SKM-1 treated with dmso at 0.1 percent for 144 hours (cell line): Measurements from ENCODE around the gene NOS3.
"Not testable (repeated sequence)": the region's sequence is repeated elsewhere in the genome, so short reads cannot be mapped to it uniquely, and the experiment has no call there.

Source experiments
- DNase-seq: peaks from one replicate; lab custom pipeline; 2025; ENCODE audit not compliant: unreplicated experiment; lab: John Stamatoyannopoulos, UW

The NOS3 gene

DNA sequence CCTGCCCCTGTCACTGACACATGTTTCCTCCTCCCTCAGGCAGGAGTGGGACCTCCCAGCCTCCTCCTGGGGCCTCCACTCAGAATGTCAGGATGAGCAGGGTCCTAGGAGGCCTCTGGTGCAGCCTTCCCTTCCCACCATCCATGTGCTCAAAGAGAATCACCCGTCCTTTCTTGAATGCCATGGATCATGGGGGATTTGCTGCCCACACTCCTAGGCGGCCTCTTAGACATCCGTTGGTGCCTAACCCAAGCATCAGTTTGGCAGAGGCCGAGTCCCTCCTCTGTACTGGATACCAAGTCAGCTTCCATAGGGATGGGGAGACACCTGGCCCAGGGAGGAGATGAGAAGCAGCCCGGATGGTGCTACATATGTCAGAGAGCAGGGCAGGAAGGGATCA is 7.0 kb downstream of the NOS3 start:
- DNase-seq, result no peak

DNA sequence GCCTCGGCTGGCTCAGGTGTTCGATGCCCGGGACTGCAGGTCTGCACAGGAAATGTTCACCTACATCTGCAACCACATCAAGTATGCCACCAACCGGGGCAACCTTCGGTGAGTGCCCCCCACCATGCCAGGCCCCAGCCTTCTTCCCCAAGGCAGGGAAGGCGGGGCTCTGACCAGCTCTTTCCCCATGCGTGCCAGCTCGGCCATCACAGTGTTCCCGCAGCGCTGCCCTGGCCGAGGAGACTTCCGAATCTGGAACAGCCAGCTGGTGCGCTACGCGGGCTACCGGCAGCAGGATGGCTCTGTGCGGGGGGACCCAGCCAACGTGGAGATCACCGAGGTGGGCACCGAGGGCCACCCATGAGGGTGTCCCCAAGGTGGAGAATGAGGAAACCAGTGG is 7.5 kb downstream of the NOS3 start:
- DNase-seq, result no peak

DNA sequence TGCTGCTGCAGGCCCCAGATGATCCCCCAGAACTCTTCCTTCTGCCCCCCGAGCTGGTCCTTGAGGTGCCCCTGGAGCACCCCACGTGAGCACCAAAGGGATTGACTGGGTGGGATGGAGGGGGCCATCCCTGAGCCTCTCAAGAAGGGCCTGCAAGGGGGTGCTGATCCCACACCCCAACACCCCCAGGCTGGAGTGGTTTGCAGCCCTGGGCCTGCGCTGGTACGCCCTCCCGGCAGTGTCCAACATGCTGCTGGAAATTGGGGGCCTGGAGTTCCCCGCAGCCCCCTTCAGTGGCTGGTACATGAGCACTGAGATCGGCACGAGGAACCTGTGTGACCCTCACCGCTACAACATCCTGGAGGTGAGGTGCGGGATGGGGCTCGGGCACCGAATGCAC is 8.2 kb downstream of the NOS3 start:
- DNase-seq, result no peak

DNA sequence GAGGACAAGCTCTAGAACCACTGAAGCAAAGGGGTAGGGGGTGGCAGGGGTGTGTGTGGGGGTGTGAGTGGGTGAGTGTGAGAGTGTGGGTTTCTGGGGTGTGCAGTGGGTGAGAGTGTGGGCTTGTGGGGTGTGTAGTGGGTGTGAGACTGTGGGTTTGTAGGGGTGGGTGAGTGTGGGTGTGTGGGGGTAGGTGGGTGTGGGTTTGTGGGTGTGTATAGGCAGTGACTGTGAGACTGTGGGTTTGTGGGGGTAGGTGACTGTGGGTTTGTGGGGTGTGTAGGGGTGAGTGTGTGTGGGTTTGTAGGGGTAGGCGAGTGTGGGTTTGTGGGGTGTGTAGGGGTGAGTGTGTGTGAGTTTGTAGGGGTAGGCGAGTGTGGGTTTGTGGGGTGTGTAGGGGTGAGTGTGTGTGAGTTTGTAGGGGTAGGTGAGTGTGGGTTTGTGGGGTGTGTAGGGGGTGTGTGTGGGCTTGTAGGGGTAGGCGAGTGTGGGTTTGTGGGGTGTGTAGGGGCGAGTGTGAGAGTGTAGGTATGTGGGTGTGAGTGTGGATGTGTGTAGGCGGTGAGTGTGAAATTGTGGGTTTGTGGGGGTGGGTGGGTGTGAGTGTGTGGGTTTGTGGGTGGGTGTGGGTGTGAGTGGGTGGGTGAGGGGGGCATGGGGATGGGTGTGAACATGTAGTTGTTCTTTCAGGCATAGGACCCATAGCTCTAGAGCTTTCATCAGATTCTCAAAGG is 8.8 kb downstream of the NOS3 start:
- DNase-seq, result no peak

DNA sequence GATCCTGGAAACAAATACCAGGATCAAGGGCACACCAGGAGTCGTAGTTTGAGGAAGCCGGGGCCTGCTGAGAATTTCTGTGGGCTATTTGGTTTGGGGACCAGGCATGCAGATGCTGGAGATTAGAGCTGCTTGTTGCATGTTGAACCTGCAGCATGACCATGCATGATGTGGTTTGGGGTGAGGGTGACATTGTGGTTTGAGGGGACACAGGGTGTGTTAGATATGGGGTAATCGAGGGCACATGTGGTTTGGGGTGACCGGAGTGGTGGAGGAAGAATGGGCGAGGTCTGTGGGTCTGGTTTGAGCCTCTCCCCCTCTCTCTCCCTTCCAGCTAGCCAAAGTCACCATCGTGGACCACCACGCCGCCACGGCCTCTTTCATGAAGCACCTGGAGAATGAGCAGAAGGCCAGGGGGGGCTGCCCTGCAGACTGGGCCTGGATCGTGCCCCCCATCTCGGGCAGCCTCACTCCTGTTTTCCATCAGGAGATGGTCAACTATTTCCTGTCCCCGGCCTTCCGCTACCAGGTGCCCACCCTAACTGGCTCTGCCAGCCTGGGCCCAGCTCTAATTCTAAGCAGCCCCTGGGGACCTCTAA is 10.2 kb downstream of the NOS3 start:
- no peak for DNase-seq

DNA sequence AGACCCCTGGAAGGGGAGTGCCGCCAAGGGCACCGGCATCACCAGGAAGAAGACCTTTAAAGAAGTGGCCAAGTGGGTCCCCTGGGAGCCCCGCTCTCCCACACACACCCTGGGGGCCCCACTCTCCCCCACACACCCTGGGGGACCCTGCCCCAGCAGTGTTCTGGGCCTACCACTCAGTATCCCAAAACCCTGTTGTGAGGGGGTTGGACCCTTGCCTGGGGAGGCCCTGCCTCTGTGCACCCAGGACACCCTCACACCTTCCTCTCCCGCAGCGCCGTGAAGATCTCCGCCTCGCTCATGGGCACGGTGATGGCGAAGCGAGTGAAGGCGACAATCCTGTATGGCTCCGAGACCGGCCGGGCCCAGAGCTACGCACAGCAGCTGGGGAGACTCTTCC is 10.7 kb downstream of the NOS3 start:
- no peak for DNase-seq

DNA sequence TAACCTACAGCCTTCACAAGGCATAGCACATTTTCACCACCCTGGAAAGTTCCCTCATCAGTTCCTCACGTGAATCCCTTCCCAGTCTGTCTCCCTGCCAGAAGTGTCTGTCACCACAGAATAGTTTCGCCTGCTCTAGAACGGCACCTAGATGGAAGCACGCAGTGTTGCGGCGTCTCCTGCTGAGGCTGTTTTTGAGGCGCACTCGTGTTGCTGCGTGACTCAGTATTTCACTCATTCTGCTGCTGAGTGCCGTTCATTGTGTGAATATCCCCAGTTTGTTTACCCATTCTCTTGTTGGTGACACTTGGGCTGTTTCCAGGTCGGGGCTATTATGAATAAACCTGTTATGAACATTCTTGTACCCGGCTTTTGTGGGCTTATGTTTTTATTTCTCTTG is 12.8 kb downstream of the NOS3 start:
- DNase-seq, result no peak

DNA sequence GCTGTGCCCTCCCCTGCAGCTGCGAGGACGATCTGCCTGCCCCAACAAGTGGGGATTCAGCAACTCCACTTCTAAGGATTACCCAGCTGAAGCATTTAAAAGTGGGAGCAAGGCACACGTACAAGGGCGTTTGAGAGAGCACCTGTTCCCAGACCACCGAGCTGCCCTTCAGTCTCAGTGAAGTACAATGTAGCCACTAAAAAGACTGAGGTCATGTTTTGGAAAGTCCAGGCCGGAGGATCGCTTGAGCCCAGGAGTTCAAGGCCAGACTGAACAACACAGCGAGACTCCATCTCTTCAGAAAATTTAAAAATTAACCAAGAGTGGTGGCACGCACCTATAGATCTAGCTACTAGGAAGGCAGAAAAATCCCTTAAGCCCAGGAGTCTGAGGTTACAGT is 14.7 kb downstream of the NOS3 start:
- no peak for DNase-seq

DNA sequence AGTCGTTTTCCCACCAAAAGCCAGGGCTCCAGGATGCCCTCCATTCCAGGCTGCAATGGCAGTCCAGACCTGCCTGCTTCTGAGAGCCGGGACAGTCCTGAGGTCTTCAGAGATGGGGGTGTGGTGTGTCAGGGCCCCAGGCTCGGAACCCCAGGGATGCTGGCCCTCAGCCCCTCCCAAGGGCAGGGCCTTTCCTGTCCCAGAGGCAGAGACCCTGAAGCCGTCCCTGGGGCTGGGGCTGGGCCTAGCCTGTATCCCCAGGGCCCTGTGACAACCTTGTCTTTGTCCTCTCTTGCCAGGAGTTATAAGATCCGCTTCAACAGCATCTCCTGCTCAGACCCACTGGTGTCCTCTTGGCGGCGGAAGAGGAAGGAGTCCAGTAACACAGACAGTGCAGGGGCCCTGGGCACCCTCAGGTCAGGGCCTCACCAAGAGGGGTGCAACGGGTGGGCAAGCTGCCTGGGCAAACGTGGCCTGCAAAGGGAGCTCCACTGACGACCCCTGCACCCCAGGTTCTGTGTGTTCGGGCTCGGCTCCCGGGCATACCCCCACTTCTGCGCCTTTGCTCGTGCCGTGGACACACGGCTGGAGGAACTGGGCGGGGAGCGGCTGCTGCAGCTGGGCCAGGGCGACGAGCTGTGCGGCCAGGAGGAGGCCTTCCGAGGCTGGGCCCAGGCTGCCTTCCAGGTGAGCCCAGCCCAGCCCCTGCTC is 15.9 kb downstream of the NOS3 start:
- DNase-seq, result no peak

DNA sequence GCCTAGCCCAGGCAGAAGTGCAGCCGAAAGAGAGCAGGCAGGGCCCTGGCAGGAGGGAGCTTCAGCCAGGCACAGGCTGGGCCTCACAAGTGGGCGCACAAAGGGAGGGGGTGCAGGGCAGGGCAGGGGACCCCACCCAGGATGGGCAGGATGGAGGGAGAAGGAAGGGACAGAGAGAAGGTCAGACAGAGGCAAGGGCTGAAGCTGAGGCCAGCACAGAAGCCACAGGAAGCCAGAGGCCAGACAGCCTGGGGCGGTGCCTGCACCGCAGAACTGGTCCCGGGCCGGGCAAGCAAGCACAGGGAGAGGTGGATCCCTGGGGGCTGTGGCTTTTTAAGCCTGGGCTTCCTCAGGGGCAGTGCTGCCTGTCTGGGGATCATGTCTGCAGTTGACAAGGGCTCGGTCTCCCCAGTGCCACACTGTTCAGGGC is 16.7 kb downstream of the NOS3 start:
- no peak for DNase-seq

DNA sequence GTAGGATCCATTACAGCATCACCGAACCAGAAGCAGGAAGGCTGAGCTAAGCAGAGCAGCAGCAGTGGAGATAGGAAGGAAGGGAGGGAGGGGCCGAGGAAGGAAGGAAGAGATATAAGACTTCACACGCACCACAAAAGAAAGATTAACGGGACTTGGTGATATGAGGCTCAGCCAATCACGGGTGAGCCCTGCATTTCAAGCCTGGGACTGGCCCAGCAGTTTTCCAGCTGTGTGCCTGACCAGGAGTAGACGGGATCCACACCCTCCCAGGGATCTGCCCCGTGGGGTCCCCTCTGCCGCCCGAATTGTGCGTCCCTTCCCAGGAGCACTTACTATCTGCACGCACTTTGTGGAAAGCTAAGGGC is 17.3 kb downstream of the NOS3 start:
- DNase-seq, result no peak

DNA sequence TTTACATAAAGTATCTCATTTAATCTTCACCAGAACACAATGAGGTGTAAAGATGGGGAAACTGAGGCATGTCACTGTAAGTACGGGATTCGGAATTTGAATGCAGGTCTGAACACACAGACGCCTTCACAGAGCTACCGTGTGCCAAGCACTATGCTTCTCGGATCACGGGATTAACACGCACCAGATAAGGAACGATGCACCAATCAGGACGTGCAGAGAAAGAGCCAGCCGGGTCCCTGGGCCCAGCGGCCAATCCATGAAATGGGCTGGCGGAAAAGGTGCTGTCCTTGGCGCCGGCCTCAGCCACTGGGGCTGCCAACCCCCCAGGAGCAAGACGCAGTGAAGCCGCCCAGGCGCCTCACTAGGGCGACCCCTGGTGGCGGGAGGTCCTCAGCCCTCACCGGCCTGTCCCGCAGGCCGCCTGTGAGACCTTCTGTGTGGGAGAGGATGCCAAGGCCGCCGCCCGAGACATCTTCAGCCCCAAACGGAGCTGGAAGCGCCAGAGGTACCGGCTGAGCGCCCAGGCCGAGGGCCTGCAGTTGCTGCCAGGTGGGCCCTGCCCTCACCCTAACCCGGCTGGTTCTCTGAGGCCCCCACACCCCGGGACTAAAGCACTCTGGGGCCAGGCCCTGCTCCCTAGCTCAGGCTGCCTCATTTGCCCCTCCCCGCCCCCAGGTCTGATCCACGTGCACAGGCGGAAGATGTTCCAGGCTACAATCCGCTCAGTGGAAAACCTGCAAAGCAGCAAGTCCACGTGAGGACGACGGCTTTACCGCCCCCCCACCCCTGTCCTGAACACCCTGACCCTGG is 17.9 kb downstream of the NOS3 start:
- no peak for DNase-seq

DNA sequence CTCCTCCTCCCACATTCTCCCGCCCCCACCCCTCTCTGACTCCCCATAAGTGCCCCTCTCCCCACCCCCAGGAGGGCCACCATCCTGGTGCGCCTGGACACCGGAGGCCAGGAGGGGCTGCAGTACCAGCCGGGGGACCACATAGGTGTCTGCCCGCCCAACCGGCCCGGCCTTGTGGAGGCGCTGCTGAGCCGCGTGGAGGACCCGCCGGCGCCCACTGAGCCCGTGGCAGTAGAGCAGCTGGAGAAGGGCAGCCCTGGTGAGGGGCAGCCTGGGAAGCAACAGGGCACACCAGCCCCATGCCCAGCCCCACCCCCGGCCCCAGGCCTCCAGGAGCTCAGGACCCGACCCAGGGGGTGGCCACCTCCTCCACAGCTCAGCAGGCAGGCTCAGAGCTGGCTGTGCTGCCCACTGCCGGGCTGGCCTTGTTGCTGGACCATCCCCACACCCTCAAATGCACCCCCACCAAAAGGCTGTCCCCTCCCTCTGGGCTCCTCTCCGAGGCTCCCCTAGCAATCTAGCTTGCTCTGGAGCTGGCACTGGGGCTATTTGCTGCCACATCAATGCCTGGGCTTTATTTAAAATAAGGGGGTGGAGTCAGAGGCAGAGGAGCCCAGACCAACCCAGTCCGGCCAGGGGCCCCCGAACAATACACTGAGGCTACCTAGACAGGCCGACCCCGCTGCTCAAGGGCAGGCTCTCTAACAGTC is 18.7 kb downstream of the NOS3 start:
- no peak for DNase-seq

DNA sequence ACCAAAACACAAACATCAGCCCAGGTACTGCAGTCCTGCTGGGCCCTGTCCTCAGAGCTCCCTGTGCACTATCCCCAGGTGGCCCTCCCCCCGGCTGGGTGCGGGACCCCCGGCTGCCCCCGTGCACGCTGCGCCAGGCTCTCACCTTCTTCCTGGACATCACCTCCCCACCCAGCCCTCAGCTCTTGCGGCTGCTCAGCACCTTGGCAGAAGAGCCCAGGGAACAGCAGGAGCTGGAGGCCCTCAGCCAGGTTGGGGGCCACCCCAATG is 19.2 kb downstream of the NOS3 start:
- no peak for DNase-seq

DNA sequence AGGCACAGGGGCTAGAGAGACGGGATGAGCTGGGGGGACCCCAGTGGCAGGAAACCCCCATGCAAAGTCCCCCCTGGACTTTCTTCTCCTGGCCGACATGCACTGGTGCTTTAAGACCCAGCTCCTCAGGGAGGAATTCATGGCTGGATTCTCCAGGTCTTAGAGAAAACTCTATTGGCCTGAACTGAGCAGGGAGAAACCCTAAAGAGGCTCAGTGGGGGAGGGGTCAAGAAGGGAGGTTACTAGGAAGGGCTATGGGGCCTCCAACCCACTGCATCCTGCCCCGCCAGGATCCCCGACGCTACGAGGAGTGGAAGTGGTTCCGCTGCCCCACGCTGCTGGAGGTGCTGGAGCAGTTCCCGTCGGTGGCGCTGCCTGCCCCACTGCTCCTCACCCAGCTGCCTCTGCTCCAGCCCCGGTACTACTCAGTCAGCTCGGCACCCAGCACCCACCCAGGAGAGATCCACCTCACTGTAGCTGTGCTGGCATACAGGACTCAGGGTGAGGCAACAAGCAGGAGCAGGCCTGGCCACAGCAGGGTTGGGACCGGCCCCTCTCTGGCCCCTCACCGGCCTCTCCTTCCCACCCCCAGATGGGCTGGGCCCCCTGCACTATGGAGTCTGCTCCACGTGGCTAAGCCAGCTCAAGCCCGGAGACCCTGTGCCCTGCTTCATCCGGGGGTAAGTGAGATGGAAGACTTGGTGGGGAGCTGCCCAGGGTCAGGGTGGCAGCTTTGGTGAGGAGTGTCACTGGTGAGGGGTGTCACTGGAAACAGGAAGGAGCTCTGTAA is 19.7 kb downstream of the NOS3 start:
- no peak for DNase-seq

DNA sequence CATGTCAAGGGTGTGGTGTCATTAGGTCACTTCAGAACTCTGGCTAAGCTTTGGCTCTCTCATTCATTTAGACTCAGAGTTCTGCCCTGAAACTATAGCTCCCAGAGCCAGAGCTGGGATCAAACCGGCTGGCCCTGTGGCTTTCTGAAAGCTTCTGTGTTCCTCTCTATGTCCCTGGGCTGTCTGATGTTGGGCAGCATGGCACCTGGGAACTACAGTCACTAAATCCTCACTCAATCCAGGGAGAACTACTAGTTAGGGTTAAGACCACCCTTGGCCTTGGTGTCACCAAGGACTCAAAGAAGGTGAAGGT is 20.2 kb downstream of the NOS3 start:
- DNase-seq, result no peak

DNA sequence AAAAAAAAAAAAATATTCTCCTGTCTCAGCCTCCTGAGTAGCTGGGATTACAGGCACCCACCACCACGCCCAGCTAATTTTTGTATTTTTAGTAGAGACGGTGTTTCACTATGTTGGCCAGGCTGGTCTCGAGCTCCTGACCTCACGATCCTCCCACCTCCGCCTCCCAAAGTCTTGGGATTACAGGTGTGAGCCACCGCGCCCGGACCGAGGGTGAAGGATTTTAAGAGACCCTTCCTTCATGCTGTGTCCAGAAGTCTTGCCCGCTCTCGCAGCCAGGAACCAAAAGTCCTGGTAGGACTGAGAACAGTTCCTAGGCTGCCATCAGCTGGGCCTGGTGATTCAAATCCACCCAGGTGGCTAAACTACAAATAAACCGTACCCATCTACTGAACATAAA is 20.8 kb downstream of the NOS3 start:
- DNase-seq, result not testable (repeated sequence)

DNA sequence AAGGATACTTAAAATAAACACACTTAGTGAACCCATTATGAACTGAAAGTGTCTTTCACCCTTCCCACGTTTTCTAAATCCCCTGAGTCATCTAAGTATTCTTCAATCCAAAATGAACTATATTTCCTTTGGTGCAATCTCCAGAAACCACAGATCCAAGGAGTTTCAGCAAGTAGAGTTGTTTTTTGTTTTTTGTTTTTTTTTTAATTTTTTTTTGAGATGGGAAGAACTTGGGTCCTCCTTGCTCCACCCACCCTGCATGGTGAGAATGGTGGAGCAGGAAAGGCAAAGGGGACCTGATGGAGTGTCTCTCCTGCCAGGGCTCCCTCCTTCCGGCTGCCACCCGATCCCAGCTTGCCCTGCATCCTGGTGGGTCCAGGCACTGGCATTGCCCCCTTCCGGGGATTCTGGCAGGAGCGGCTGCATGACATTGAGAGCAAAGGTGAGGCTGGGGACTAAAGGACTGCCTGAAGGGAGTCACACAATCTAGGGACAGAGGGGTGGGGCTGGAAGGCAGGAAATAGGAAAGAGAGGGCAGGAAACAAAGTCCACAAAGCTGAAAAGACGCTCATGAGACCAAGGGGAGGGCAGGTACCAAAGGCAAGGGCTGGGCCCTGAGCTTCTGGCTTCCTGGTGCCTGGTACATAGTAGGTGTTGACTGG is 21.3 kb downstream of the NOS3 start:
- DNase-seq, result no peak

DNA sequence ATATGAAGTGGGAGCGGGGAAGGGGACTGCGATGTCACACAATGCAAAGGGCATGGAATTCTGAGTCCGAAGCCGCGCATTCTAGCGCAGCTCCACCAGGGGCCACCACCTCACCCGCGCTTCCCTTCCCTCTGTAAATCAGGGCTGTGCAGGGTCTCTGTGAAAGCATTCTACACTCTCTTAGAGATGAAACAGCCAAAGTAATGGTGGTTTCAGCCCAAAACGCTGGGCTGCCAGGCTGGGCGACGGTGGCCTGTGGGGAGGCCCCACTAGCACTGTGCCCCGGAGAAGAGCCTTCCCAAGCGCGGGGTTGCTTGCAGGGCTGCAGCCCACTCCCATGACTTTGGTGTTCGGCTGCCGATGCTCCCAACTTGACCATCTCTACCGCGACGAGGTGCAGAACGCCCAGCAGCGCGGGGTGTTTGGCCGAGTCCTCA is 22.1 kb downstream of the NOS3 start:
- no peak for DNase-seq

DNA sequence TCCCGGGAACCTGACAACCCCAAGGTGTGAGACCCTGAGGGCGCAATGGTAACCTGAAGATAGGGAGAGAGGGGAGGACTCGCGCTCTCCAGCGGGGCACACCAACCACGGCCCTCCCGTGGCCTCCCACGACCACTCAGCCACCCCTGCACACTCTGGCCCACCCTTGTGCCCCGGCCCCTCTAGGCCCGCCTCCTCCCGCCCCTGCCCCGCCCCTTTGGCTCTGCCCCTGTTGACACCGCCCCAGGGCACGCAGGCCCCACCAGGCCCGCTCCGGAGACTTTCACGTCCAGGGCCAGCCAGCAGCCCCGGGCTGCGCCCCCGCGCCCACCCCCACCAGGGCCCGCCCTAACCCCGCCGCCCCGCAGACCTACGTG is 22.5 kb downstream of the NOS3 start:
- no peak for DNase-seq
